ENCODE data around the gene NDUFAF8. TPM values are rescaled to one million over a fixed set of nuclear protein-coding genes. Genes with fewer than 3 reads are reported as not detected.

NDUFAF8 gene
- total RNA-seq, 1 experiment from 2014 or later: 60.1 TPM

DNA sequence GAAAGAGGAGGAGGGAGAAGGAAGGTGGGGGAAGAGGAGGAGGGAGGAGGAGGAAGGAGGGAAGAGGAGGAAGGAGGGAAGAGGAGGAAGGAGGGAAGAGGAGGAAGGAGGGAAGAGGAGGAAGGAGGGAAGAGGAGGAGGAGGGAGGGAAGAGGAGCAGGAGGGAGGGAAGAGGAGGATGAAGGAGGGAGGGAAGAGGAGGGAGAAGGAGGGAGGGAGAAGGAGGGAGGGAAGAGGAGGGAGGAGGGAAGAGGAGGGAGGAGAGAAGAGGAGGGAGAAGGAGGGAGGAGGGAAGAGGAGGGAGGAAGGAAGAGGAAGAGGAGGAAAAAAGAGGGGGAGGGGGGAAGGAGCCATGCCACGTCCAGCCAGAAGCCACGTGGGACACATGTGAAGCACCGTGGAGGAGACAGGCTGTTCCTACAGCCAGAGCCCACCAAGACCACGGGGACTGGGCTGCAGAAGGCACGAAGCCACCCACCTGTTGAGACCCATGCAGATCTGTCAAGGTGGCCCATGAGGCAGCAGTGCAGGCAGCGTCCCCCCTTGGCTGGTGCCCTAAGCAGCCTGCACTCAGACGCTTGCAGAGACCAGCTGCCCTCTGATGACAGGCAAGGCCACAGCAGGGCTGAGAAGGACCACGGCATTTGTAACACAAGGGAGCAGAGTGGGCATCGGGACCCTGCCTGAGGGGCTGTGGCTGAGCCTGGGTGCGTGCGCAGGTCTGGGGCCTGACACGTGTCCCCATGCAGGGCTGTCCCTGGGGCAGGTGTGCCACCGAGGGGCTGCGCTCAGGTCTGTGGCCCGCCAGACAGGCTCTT lies 10.3 kb downstream of the NDUFAF8 start:
- Histone ChIP-seq H2BK20ac (ENCODE audit: low read depth, low read length, poor library complexity, severe bottlenecking) (no peak overlapping the region), H4K91ac (ENCODE audit: insufficient read length, low read depth, low read length) (no peak overlapping the region), H3K27me3 (ENCODE audit: insufficient read depth, low read length) (no peaks in the 10 kb centered on the region), H2BK12ac (ENCODE audit: insufficient read length, low read depth, low read length) (no peak overlapping the region), H2BK120ac (ENCODE audit: low read depth, low read length, poor library complexity, severe bottlenecking) (no peak overlapping the region), H3K23me2 (ENCODE audit: insufficient read length, low read depth, low read length, poor library complexity, severe bottlenecking) (no peaks in the 10 kb centered on the region), H3K23ac (ENCODE audit: insufficient read length, low read depth, low read length) (no peak overlapping the region), H4K8ac (replicated peaks; ENCODE audit: insufficient read length, low read depth, low read length) (no peak overlapping the region), H3T11ph (ENCODE audit: low read length) (no peak overlapping the region), H2BK15ac (ENCODE audit: low read depth, low read length) (no peak overlapping the region), H4K5ac (ENCODE audit: insufficient read length, low read depth, low read length) (no peak overlapping the region), H3K79me2 (ENCODE audit: insufficient read depth, low read length) (no peaks in the 10 kb centered on the region), H3K4ac (ENCODE audit: low read depth, low read length) (no peak overlapping the region), H3K18ac (ENCODE audit: insufficient read length, low read depth, low read length) (no peak overlapping the region), H3K9ac (ENCODE audit: extremely low read depth, insufficient read length, low read length) (no peak overlapping the region), H4K20me1 (ENCODE audit: control insufficient read depth, insufficient read depth, insufficient read length) (no peaks in the 10 kb centered on the region), H2AK5ac (ENCODE audit: insufficient read length, low read length) (no peak overlapping the region), H3K4me1 (ENCODE audit: insufficient read depth, low read length) (no peaks in the 10 kb centered on the region), H3K27ac (ENCODE audit: insufficient read length, low read depth, low read length) (no peak overlapping the region), H2AFZ (ENCODE audit: low read length) (no peak overlapping the region), H2BK5ac (ENCODE audit: insufficient read length, low read length) (no peak overlapping the region), H3K14ac (ENCODE audit: insufficient read depth, low read length) (no peak overlapping the region), H3K4me2 (ENCODE audit: insufficient read depth, insufficient read length, low read length) (no peak overlapping the region), H3K9me3 (ENCODE audit: control insufficient read depth, low read depth, low read length) (no peaks in the 10 kb centered on the region), H3K79me1 (ENCODE audit: insufficient read depth, low read depth, low read length, poor library complexity, severe bottlenecking) (no peaks in the 10 kb centered on the region), H3K56ac (ENCODE audit: insufficient read length, low read depth, low read length) (no peak overlapping the region)
- no peak for DNase-seq
- Mint-ChIP-seq H3K27ac (no peak overlapping the region; a peak in 1 of 7 replicates), H3K9me3 (no peaks in the 10 kb centered on the region; a peak in 1 of 5 replicates), H3K36me3 (ENCODE audit: insufficient read depth in 1 of 3, low read depth in 3 of 3) (peaks cover 11 to 15% (median 11%) of the 10 kb centered on the region in 3 experiments), H3K4me1 (peaks cover 7 to 16% of the 10 kb centered on the region in 2 experiments), H3K27me3 (ENCODE audit: low read depth) (peaks cover 3% of the 10 kb centered on the region; the same call in 1 of the 2 replicates), H3K4me3 (no peak overlapping the region)
- no CpG with 5 or more reads among the region's 15 CpGs for WGBS (ENCODE audit: extremely low coverage, insufficient read length, low lambda C conversion rate)
- TF ChIP-seq, protein P1, sequence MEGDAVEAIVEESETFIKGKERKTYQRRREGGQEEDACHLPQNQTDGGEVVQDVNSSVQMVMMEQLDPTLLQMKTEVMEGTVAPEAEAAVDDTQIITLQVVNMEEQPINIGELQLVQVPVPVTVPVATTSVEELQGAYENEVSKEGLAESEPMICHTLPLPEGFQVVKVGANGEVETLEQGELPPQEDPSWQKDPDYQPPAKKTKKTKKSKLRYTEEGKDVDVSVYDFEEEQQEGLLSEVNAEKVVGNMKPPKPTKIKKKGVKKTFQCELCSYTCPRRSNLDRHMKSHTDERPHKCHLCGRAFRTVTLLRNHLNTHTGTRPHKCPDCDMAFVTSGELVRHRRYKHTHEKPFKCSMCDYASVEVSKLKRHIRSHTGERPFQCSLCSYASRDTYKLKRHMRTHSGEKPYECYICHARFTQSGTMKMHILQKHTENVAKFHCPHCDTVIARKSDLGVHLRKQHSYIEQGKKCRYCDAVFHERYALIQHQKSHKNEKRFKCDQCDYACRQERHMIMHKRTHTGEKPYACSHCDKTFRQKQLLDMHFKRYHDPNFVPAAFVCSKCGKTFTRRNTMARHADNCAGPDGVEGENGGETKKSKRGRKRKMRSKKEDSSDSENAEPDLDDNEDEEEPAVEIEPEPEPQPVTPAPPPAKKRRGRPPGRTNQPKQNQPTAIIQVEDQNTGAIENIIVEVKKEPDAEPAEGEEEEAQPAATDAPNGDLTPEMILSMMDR (conservative IDR thresholded peaks at IDR 0.05): no peak
